Loucy (cell line): ENCODE results near the gene LIN28B.

Experiments
- EZH2phosphoT487 ChIP-seq: fragments of 200-600 bp; IDR thresholded peaks from 2 replicates; pipeline ENCODE4 v1.6.1; 2018; ENCODE audit warnings: antibody characterized with exemption, mild to moderate bottlenecking, moderate library complexity, borderline replicate concordance
- TF ChIP-seq, protein P1 (sequence below): fragments of 200-600 bp; sonication (generic); conservative IDR thresholded peaks from 2 replicates; pipeline ENCODE4 v1.5.1; 2014; ENCODE audit warnings: mild to moderate bottlenecking, antibody characterized with exemption, low read length

DNA sequence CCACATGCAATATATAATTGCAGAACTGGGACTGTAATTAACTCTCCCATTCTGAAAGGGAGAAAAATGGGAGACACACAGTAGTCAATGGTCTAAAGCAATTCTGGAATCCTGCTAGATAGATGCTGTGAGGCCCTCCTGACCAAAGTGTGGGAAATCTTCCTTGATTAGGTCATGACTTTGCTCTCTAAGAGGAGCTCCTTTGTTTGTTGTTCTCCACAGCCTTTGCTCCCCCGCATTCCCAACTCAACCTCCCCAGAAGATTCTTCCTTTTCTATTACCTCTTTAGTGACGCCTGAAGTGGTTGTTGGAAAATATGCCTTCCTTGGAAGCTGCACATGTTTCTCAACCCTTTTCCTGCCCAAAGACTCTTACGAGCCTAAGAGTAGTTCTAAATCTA lies 28.8 kb upstream of the LIN28B start:
- TF ChIP-seq, protein P1, sequence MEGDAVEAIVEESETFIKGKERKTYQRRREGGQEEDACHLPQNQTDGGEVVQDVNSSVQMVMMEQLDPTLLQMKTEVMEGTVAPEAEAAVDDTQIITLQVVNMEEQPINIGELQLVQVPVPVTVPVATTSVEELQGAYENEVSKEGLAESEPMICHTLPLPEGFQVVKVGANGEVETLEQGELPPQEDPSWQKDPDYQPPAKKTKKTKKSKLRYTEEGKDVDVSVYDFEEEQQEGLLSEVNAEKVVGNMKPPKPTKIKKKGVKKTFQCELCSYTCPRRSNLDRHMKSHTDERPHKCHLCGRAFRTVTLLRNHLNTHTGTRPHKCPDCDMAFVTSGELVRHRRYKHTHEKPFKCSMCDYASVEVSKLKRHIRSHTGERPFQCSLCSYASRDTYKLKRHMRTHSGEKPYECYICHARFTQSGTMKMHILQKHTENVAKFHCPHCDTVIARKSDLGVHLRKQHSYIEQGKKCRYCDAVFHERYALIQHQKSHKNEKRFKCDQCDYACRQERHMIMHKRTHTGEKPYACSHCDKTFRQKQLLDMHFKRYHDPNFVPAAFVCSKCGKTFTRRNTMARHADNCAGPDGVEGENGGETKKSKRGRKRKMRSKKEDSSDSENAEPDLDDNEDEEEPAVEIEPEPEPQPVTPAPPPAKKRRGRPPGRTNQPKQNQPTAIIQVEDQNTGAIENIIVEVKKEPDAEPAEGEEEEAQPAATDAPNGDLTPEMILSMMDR = no peak
- TF ChIP-seq EZH2phosphoT487 = no peak
